Small intestine (tissue), 7 donors: ENCODE results near the gene C22orf42. TPM values are rescaled to one million over a fixed set of nuclear protein-coding genes. Genes with fewer than 3 reads are reported as not detected.
"Not testable (repeated sequence)": the region's sequence is repeated elsewhere in the genome, so short reads cannot be mapped to it uniquely, and the experiment has no call there.

Experiments used
- DNase-seq, 2 donors: peaks; one replicate each; pipeline versions ENCODE4 v3.0.0 to v3.0.0-alpha.2; 2013
- FAIRE-seq: peaks from 2 replicates; lab custom pipeline; 2012; peaks lifted over from hg19 to GRCh38; lab: Jason Lieb, UNC
- H3K27ac ChIP-seq, 3 donors: one replicate each; pipeline ENCODE4 v1.5.1; 2013; ENCODE audit warnings: low read length in 2 of 3, mild to moderate bottlenecking in 2 of 3, control low read depth in 1 of 3, inconsistent platforms in 1 of 3, low read depth in 1 of 3, moderate library complexity in 1 of 3
- H3K27me3 ChIP-seq, 3 donors: one replicate each; pipeline ENCODE4 v1.6.1; 2013; ENCODE audit warnings: low read length in 3 of 3, inconsistent platforms in 1 of 3; ENCODE audit not compliant: control insufficient read depth in 3 of 3, insufficient read depth in 3 of 3
- H3K36me3 ChIP-seq, 3 donors: one replicate each; pipeline ENCODE4 v1.6.1; 2013; ENCODE audit warnings: low read length in 3 of 3, inconsistent platforms in 1 of 3, low read depth in 1 of 3, mild to moderate bottlenecking in 1 of 3, moderate library complexity in 1 of 3; ENCODE audit not compliant: control insufficient read depth in 3 of 3, insufficient read depth in 2 of 3
- H3K4me1 ChIP-seq, 3 donors: one replicate each; pipeline ENCODE4 v1.6.1; 2013; ENCODE audit warnings: low read length in 2 of 3, inconsistent platforms in 1 of 3, low read depth in 1 of 3, mild to moderate bottlenecking in 1 of 3, moderate library complexity in 1 of 3; ENCODE audit not compliant: control insufficient read depth in 3 of 3, insufficient read depth in 2 of 3
- H3K4me3 ChIP-seq, 3 donors: one replicate each; pipeline ENCODE4 v1.5.1; 2013; ENCODE audit warnings: low read length in 3 of 3, control low read depth in 1 of 3, inconsistent platforms in 1 of 3, low read depth in 1 of 3, mild to moderate bottlenecking in 1 of 3, moderate library complexity in 1 of 3
- H3K9me3 ChIP-seq, 2 donors: one replicate each; pipeline ENCODE4 v1.6.1; 2013; ENCODE audit warnings: low read depth in 1 of 2, low read length in 1 of 2; ENCODE audit not compliant: control insufficient read depth in 2 of 2, insufficient read depth in 1 of 2
- WGBS, 3 donors: extraction: QIAGEN DNeasy Blood & Tissue Kit; methylation state at CpG; one replicate each; pipeline ENCODE4 v1.1.7; 2013; 5-methylcytosine and 5-hydroxymethylcytosine counted together
- polyA plus RNA-seq, 4 donors: library from polyadenylated mRNA; stranded (reverse) in 3 of 4; unstranded in 1 of 4; fragments of 200-250 nt in 3 of 4; fragments of 120-200 nt in 1 of 4; gene quantifications; one replicate each; pipeline versions ENCODE4 v1.2.1 to v1.2.3, GENCODE V29; 2013
- donor health status: healthy with polysubstance abuse.
- donor health status: control.
- donor health status: control.
- donor health status: Bipolar disorder and iron deficiency.
- donor health status: healthy.

C22orf42 gene
- polyA plus RNA-seq, 4 donors: 0.09 TPM; not detected in 2

DNA sequence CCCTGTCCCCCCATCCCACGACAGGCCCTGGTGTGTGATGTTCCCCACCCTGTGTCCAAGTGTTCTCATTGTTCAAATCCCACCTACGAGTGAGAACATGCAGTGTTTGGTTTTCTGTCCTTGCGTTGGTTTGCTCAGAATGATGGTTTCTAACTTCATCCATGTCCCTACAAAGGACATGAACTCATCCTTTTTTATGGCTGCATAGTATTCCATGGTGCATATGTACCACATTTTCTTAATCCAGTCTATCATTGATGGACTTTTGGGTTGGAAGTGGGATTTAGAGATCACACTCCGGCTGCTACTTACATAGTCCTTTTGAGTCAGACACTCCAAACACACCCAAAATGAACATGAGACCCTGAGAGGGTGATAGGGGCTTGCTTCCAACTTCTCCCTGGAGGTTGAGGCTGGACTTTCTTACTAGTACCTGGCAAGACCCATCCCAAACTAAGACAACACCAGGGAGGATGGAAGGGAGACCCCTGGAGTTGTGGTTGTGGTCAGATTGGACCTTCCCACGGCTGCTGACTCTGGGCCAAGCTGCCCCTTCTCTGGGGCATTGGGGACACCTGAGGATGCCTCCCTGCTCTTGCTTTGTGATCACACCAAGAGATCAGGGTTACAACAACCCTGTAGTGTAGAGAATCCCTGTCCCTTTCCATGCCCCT is 38.6 kb upstream of the C22orf42 start:
- not testable (repeated sequence) for H3K9me3 ChIP-seq, FAIRE-seq, H3K4me1 ChIP-seq, H3K27me3 ChIP-seq, H3K4me3 ChIP-seq, H3K36me3 ChIP-seq, DNase-seq, H3K27ac ChIP-seq
- WGBS, 3 donors: 82 to 90% (median 87%) methylated on average over 5 of the region's 5 CpGs

- not testable (repeated sequence) for H3K4me3 ChIP-seq, H3K9me3 ChIP-seq, H3K27me3 ChIP-seq, FAIRE-seq, DNase-seq, H3K36me3 ChIP-seq, H3K4me1 ChIP-seq, H3K27ac ChIP-seq
- WGBS, 3 donors: 57 to 76% (median 64%) methylated on average over 3 of the region's 3 CpGs
These were observed 36.8 kb upstream of the C22orf42 start for GRCh38 chr22:32195900-32196299.

GRCh38 chr22:32193346-32193745 is 34.2 kb upstream of the C22orf42 start:
- H3K4me3 ChIP-seq, H3K4me1 ChIP-seq, H3K36me3 ChIP-seq, H3K27ac ChIP-seq, H3K27me3 ChIP-seq, H3K9me3 ChIP-seq, FAIRE-seq, DNase-seq: not testable (repeated sequence)
- 78 to 89% (median 79%) methylated on average over 9 of the region's 9 CpGs for WGBS, 3 donors

- H3K27ac ChIP-seq, H3K27me3 ChIP-seq, FAIRE-seq, DNase-seq, H3K36me3 ChIP-seq, H3K4me3 ChIP-seq, H3K9me3 ChIP-seq, H3K4me1 ChIP-seq: not testable (repeated sequence)
- 81 to 86% (median 85%) methylated on average over 15 of the region's 15 CpGs for WGBS, 3 donors
These were observed 31.9 kb upstream of the C22orf42 start for GRCh38 chr22:32191021-32191420.

- Histone ChIP-seq H3K36me3 (no peaks in the 10 kb centered on the region), H3K9me3 (no peaks in the 10 kb centered on the region), H3K27ac (no peak overlapping the region), H3K4me1 (no peaks in the 10 kb centered on the region), H3K27me3 (peaks cover 0 to 4% (median 0%) of the 10 kb centered on the region in 3 donors), H3K4me3 (no peak overlapping the region)
- FAIRE-seq (no peak), DNase-seq (no peak)
- 70 to 87% (median 82%) methylated on average over 3 of the region's 3 CpGs for WGBS, 3 donors
These were observed 26.7 kb upstream of the C22orf42 start for GRCh38 chr22:32185821-32186220.

- FAIRE-seq: no peak
- no peaks in the 10 kb centered on the region for H3K9me3 ChIP-seq
- WGBS, 3 donors: 67 to 79% (median 78%) methylated on average over 3 of the region's 3 CpGs
- DNase-seq: no peak
- no peak overlapping the region for H3K27ac ChIP-seq
- no peaks in the 10 kb centered on the region for H3K36me3 ChIP-seq
- H3K4me1 ChIP-seq: no peaks in the 10 kb centered on the region
- no peak overlapping the region for H3K4me3 ChIP-seq
- peaks cover 0 to 4% (median 2%) of the 10 kb centered on the region in 3 donors for H3K27me3 ChIP-seq
These were observed 24.5 kb upstream of the C22orf42 start for GRCh38 chr22:32183625-32184024.

DNA sequence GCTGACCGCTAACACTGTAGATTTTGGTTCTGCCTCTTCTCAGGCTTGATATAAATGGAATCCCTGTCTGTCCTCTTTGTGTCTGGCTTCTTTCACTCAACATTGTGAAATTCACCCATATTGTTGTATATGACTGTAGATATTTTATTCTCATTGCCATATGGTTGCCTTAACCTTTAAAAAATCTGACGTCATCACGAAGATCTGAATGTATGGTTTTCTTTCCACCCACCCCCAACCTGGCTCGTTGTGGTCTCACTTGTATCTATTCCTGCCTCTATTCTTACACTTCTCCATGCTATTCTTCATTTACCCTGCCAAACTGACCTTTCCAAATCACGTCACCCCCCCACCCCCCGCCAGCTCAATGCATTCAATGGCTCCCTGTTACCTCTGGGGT is 21.9 kb upstream of the C22orf42 start:
- H3K9me3 ChIP-seq: peaks cover 0 to 3% of the 10 kb centered on the region in 2 donors
- FAIRE-seq (no peak), DNase-seq (no peak)
- WGBS, 3 donors: 72 to 83% (median 82%) methylated on average over 6 of the region's 6 CpGs
- H3K4me3 ChIP-seq: no peak overlapping the region
- peaks cover 0 to 3% (median 0%) of the 10 kb centered on the region in 3 donors for H3K4me1 ChIP-seq
- no peak overlapping the region for H3K27ac ChIP-seq
- no peaks in the 10 kb centered on the region for H3K36me3 ChIP-seq
- H3K27me3 ChIP-seq: peaks cover 0 to 24% (median 2%) of the 10 kb centered on the region in 3 donors

GRCh38 chr22:32177221-32177765 is 18.2 kb upstream of the C22orf42 start:
- WGBS, 3 donors: 86 to 90% (median 89%) methylated on average over 8 of the region's 8 CpGs
- no peak overlapping the region for H3K27ac ChIP-seq
- H3K4me3 ChIP-seq: no peak overlapping the region
- FAIRE-seq (no peak), DNase-seq (no peak)
- peaks cover 0 to 37% (median 9%) of the 10 kb centered on the region in 3 donors for H3K27me3 ChIP-seq
- H3K4me1 ChIP-seq: peaks cover 0 to 3% (median 0%) of the 10 kb centered on the region in 3 donors
- no peaks in the 10 kb centered on the region for H3K36me3 ChIP-seq
- peaks cover 0 to 3% of the 10 kb centered on the region in 2 donors for H3K9me3 ChIP-seq
